Kidney epithelial cell (primary cell): ENCODE results near the gene AIG1. TPM values are rescaled to one million over a fixed set of nuclear protein-coding genes. Genes with fewer than 3 reads are reported as not detected.

ENCODE experiments used
- DNase-seq: peaks from one replicate; pipeline ENCODE4 v3.0.0-alpha.2; 2010; ENCODE audit warnings: low read depth
- H3K27me3 ChIP-seq: 2 replicates; pipeline ENCODE4 v1.6.0; 2011; ENCODE audit warnings: low read length; ENCODE audit not compliant: control insufficient read depth, insufficient read depth
- H3K36me3 ChIP-seq: 2 replicates; pipeline ENCODE4 v1.5.1; 2011; ENCODE audit warnings: low read length; ENCODE audit not compliant: control insufficient read depth, insufficient read depth
- H3K4me3 ChIP-seq: 2 replicates; pipeline ENCODE4 v1.5.1; 2011; ENCODE audit warnings: low read depth, mild to moderate bottlenecking, control low read depth, low read length
- CTCF ChIP-seq: IDR thresholded peaks from 2 replicates; pipeline ENCODE4 v1.5.1; 2011; ENCODE audit warnings: mild to moderate bottlenecking, moderate library complexity, low read length, control low read depth, inconsistent platforms; ENCODE audit not compliant: insufficient read depth, poor library complexity, severe bottlenecking
- total RNA-seq: library from RNA; depleted of rRNA; stranded (reverse); fragments of >200 nt; gene quantifications from 2 replicates; pipeline ENCODE4 v1.2.3, GENCODE V29; 2015

Gene AIG1
- total RNA-seq, 1 donor from 2014 or later: 62.5 TPM

GRCh38 chr6:143206550-143206949 is 145.9 kb downstream of the AIG1 start:
- Histone ChIP-seq H3K4me3 (no peak overlapping the region), H3K27me3 (no peaks in the 10 kb centered on the region), H3K36me3 (no peaks in the 10 kb centered on the region)
- no peak for DNase-seq
- TF ChIP-seq CTCF: no peak

GRCh38 chr6:143210420-143210819 is 149.7 kb downstream of the AIG1 start:
- no peaks in the 10 kb centered on the region for H3K27me3 ChIP-seq

GRCh38 chr6:143213859-143214376 is 153.2 kb downstream of the AIG1 start:
- H3K4me3 ChIP-seq: no peak overlapping the region
- no peaks in the 10 kb centered on the region for H3K27me3 ChIP-seq
- no peak for DNase-seq
- no peaks in the 10 kb centered on the region for H3K36me3 ChIP-seq
- no peak for TF ChIP-seq CTCF

More at GRCh38 chr6:143210420-143210819, 149.7 kb downstream of the AIG1 start:
- H3K4me3 ChIP-seq: no peak overlapping the region
- no peaks in the 10 kb centered on the region for H3K36me3 ChIP-seq
- no peak for TF ChIP-seq CTCF
- no peak for DNase-seq

- no peaks in the 10 kb centered on the region for H3K27me3 ChIP-seq
- TF ChIP-seq CTCF: no peak
- no peak overlapping the region for H3K4me3 ChIP-seq
- H3K36me3 ChIP-seq: no peaks in the 10 kb centered on the region
- no peak for DNase-seq
Observed at GRCh38 chr6:143215363-143215762, 154.7 kb downstream of the AIG1 start.

- no peak for DNase-seq
- TF ChIP-seq CTCF: no peak
- H3K36me3 ChIP-seq: no peaks in the 10 kb centered on the region
- no peaks in the 10 kb centered on the region for H3K27me3 ChIP-seq
- no peak overlapping the region for H3K4me3 ChIP-seq
Observed at GRCh38 chr6:143215771-143216170, 155.1 kb downstream of the AIG1 start.

- DNase-seq: no peak
- H3K4me3 ChIP-seq: no peak overlapping the region
- H3K27me3 ChIP-seq: no peaks in the 10 kb centered on the region
- no peaks in the 10 kb centered on the region for H3K36me3 ChIP-seq
- TF ChIP-seq CTCF: no peak
Observed at GRCh38 chr6:143218233-143218632, 157.5 kb downstream of the AIG1 start.
